Measurements from ENCODE around the gene SYCN.

DNA sequence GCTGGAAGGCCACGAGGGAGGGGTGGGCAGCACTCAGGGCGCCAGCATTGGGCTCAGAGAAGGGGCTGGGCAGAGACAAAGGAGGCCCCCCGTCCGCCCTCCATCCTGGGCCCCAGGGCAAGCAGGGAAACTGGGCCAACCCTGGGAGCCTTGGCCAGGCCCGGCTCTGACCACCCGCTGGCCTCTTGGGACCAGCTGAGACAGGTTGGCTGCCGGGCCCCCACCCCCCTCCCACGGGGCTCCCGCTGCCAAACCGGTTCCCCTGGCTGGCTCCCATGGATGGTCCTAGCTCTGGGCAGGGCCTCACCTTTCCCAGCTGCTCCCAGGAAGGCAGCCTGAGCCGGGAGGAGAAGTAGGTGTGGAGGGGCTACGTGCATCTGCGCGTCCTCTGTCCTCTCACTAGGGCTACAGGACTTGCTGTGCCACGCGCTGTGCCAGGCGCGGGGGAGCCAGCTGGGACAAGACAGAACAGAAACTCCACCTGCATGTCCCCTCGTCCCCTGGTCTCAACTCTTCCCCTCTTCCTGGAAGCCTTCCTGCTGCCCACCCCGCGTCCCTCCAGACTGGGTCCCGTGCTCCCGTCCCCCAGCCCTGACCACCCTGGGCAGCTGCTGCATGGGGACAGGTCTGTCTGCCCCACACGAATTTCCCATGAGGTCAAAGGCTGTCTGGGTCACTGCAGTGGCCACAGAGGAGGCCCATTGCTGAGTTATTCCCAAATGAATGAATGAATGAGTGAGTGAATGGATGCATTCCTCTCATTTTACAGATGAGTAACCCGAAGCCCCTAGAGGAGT, 36.4 kb downstream of the SYCN start:
- TF ChIP-seq, protein P1, sequence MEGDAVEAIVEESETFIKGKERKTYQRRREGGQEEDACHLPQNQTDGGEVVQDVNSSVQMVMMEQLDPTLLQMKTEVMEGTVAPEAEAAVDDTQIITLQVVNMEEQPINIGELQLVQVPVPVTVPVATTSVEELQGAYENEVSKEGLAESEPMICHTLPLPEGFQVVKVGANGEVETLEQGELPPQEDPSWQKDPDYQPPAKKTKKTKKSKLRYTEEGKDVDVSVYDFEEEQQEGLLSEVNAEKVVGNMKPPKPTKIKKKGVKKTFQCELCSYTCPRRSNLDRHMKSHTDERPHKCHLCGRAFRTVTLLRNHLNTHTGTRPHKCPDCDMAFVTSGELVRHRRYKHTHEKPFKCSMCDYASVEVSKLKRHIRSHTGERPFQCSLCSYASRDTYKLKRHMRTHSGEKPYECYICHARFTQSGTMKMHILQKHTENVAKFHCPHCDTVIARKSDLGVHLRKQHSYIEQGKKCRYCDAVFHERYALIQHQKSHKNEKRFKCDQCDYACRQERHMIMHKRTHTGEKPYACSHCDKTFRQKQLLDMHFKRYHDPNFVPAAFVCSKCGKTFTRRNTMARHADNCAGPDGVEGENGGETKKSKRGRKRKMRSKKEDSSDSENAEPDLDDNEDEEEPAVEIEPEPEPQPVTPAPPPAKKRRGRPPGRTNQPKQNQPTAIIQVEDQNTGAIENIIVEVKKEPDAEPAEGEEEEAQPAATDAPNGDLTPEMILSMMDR (IDR thresholded peaks at IDR 0.05): no peak
- TF ChIP-seq POLR2A (IDR thresholded peaks at IDR 0.05): no peak
